MM.1S (cell line): ENCODE results near the gene GHRL.

Source experiments
- DNase-seq: peaks from one replicate; pipeline ENCODE4 v3.0.0-alpha.2; 2015
- H2AFZ ChIP-seq: fragments of 300-600 bp; sonication (generic); 2 replicates; pipeline ENCODE4 v1.6.0; 2016; ENCODE audit warnings: antibody characterized with exemption, low read length
- H3F3A ChIP-seq: fragments of 300-600 bp; sonication (generic); 2 replicates; pipeline ENCODE4 v1.6.1; 2016; ENCODE audit warnings: mild to moderate bottlenecking, antibody characterized with exemption, low read length, moderate library complexity, mixed read lengths; ENCODE audit not compliant: insufficient read depth
- H3K27ac ChIP-seq: fragments of 300-600 bp; sonication (generic); 2 replicates; pipeline ENCODE4 v1.5.1; 2016; ENCODE audit warnings: mild to moderate bottlenecking, low read length
- H3K27me3 ChIP-seq: fragments of 300-600 bp; sonication (generic); replicated peaks from 2 replicates; pipeline ENCODE4 v1.6.0; 2016; ENCODE audit warnings: low read length; ENCODE audit not compliant: insufficient read depth
- H3K36me3 ChIP-seq: fragments of 300-600 bp; sonication (generic); replicated peaks from 2 replicates; pipeline ENCODE4 v1.6.1; 2016; ENCODE audit warnings: mild to moderate bottlenecking, low read length, mixed read lengths; ENCODE audit not compliant: insufficient read depth
- H3K4me1 ChIP-seq: fragments of 300-600 bp; sonication (generic); 2 replicates; pipeline ENCODE4 v1.6.1; 2016; ENCODE audit warnings: low read length, mixed read lengths
- H3K4me2 ChIP-seq: fragments of 300-600 bp; sonication (generic); 2 replicates; pipeline ENCODE4 v1.6.0; 2016; ENCODE audit warnings: low read depth, low read length
- H3K4me3 ChIP-seq: fragments of 300-600 bp; sonication (generic); 2 replicates; pipeline ENCODE4 v1.5.1; 2016; ENCODE audit warnings: low read length, mixed read lengths
- H3K79me2 ChIP-seq: fragments of 300-600 bp; sonication (generic); 2 replicates; pipeline ENCODE4 v1.6.1; 2016; ENCODE audit warnings: mixed run types, low read length, mixed read lengths
- H3K9ac ChIP-seq: fragments of 300-600 bp; sonication (generic); 2 replicates; pipeline ENCODE4 v1.6.1; 2016; ENCODE audit warnings: low read length, mixed read lengths
- H3K9me2 ChIP-seq: fragments of 300-600 bp; sonication (generic); replicated peaks from 2 replicates; pipeline ENCODE4 v1.6.1; 2016; ENCODE audit warnings: mild to moderate bottlenecking, low read length, mixed read lengths; ENCODE audit not compliant: insufficient read depth
- H3K9me3 ChIP-seq: fragments of 300-600 bp; sonication (generic); replicated peaks from 2 replicates; pipeline ENCODE4 v1.6.1; 2016; ENCODE audit warnings: mild to moderate bottlenecking, low read length, mixed read lengths; ENCODE audit not compliant: insufficient read depth
- H4K20me1 ChIP-seq: fragments of 300-600 bp; sonication (generic); 2 replicates; pipeline ENCODE4 v1.6.1; 2016; ENCODE audit warnings: mild to moderate bottlenecking, low read length, moderate library complexity, mixed read lengths; ENCODE audit not compliant: insufficient read depth
- EZH2 ChIP-seq: fragments of 300-600 bp; sonication (generic); optimal IDR thresholded peaks from 2 replicates; pipeline ENCODE3; 2017; ENCODE audit warnings: low read depth, mild to moderate bottlenecking, antibody characterized with exemption, low read length, mixed read lengths
- EZH2phosphoT487 ChIP-seq: fragments of 300-600 bp; sonication (generic); IDR thresholded peaks from 2 replicates; pipeline ENCODE4 v1.6.1; 2018; ENCODE audit warnings: antibody characterized with exemption, low read length
- TF ChIP-seq, protein P1 (sequence below): fragments of 300-600 bp; sonication (generic); IDR thresholded peaks from 2 replicates; pipeline ENCODE4 v1.5.1; 2016; ENCODE audit warnings: antibody characterized with exemption, low read length, mixed read lengths

GHRL gene

DNA sequence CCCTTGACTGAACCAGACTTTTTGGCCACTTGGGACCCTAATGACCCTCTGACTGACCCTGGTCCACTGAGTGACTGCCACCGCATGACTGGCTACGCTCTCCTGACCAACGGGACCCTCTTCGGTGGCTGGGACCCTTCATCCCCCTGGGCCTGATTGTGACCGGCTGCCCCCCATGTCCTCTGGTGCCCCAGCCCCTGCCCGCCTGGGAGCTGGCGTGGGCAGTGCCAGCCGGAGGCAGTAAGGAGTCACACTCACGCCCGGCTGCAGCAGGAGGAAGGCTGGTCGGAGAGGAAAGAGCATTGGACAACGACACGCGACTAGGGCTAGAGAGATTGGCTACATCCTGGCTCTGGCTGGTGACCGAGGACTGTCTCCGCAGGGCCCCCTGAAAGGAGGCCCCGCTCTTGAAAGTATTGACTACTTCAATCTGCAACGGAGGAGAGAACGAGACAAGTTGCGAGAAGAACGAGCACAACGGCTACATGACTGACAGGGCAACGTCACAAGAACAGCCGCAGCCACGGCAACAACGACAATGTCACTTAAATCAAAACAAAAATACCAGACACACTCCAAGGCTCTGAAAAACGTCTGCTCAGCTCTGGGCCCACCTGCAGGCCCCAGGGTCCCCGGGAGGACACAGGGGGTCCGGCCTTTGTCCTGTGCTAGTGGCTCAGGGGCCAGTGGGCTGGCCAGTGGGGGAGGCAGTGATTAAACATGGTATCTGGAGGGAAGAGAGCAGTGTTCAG, 43.3 kb upstream of the GHRL start:
- Histone ChIP-seq H3K4me2 (no peak overlapping the region), H3K4me3 (no peak overlapping the region), H3K9me2 (no peaks in the 10 kb centered on the region), H3K9me3 (no peaks in the 10 kb centered on the region), H3F3A (no peaks in the 10 kb centered on the region), H2AFZ (no peak overlapping the region), H3K79me2 (no peaks in the 10 kb centered on the region), H3K27ac (no peak overlapping the region), H3K36me3 (no peaks in the 10 kb centered on the region), H4K20me1 (no peaks in the 10 kb centered on the region), H3K9ac (no peak overlapping the region), H3K27me3 (peaks cover 23% of the 10 kb centered on the region), H3K4me1 (no peaks in the 10 kb centered on the region; the same call in 1 of the 2 replicates)
- TF ChIP-seq, protein P1, sequence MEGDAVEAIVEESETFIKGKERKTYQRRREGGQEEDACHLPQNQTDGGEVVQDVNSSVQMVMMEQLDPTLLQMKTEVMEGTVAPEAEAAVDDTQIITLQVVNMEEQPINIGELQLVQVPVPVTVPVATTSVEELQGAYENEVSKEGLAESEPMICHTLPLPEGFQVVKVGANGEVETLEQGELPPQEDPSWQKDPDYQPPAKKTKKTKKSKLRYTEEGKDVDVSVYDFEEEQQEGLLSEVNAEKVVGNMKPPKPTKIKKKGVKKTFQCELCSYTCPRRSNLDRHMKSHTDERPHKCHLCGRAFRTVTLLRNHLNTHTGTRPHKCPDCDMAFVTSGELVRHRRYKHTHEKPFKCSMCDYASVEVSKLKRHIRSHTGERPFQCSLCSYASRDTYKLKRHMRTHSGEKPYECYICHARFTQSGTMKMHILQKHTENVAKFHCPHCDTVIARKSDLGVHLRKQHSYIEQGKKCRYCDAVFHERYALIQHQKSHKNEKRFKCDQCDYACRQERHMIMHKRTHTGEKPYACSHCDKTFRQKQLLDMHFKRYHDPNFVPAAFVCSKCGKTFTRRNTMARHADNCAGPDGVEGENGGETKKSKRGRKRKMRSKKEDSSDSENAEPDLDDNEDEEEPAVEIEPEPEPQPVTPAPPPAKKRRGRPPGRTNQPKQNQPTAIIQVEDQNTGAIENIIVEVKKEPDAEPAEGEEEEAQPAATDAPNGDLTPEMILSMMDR = no peak
- TF ChIP-seq EZH2 (no peak), EZH2phosphoT487 (no peak)
- no peak for DNase-seq

DNA sequence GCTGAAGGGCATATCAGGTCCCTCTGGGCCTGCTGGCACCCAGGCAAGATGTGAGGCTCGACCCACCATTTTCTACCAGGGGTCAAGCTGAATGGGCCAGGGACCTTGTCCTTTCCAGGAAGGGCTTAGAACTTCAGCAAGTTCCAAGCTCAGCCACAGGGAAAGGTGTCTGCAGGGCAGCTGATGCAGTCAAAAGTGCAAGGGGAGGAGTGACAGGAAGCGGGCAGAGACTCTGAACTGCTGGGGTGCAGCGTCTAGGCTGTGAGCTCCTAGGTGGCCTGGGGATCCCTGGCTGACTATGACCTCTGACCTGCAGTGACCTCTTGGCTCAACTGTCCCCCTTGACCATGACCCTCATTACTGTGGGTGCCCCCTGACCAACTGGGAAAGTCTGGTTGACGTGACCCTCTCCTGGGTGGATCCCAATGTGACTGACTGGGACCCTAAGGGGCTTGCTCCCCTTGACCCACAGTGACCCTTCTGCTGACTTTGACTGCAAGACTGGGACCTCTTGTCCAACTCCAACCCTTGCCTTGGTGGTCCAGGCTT, 42.5 kb upstream of the GHRL start:
- Histone ChIP-seq H3K4me3 (no peak overlapping the region), H3K27ac (no peak overlapping the region), H4K20me1 (no peaks in the 10 kb centered on the region), H3K4me2 (no peak overlapping the region), H3K4me1 (no peaks in the 10 kb centered on the region; the same call in 1 of the 2 replicates), H3F3A (no peaks in the 10 kb centered on the region), H3K9ac (no peak overlapping the region), H3K79me2 (no peaks in the 10 kb centered on the region), H3K27me3 (peaks cover 25% of the 10 kb centered on the region), H3K9me2 (no peaks in the 10 kb centered on the region), H3K36me3 (no peaks in the 10 kb centered on the region), H2AFZ (no peak overlapping the region), H3K9me3 (no peaks in the 10 kb centered on the region)
- no peak for TF ChIP-seq EZH2phosphoT487
- TF ChIP-seq, protein P1 = no peak
- no peak for TF ChIP-seq EZH2
- no peak for DNase-seq

DNA sequence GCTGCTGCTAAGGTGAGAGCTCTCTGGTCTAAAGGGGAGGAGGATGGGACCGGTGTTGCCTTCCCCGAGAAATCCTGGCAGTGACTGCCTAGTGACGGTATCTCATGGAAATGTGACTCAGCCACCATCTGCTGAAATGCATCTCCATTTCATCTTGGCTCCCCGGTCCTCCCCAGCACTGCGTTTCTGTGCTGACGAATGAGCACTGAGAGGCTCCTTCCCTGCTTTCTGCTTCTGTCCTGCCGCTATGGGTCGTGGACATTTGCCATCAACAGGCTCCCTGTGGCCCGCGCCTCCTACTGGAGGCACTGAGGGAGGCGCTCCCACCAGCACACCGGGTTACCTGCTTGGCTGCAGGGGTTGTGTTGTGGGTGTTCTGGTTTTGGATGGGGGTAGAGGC, 41.7 kb upstream of the GHRL start:
- no peak for DNase-seq
- H3K9me3 ChIP-seq = no peaks in the 10 kb centered on the region
- no peak for TF ChIP-seq EZH2
- TF ChIP-seq EZH2phosphoT487 = no peak
- TF ChIP-seq, protein P1 = no peak
- H3K27ac ChIP-seq = no peak overlapping the region
- no peak overlapping the region for H3K9ac ChIP-seq
- H3K79me2 ChIP-seq = no peaks in the 10 kb centered on the region
- no peaks in the 10 kb centered on the region; the same call in 1 of the 2 replicates for H3K4me1 ChIP-seq
- peaks cover 29% of the 10 kb centered on the region for H3K27me3 ChIP-seq
- no peak overlapping the region for H3K4me2 ChIP-seq
- no peak overlapping the region for H2AFZ ChIP-seq
- no peaks in the 10 kb centered on the region for H3K36me3 ChIP-seq
- no peaks in the 10 kb centered on the region for H3K9me2 ChIP-seq
- no peaks in the 10 kb centered on the region for H3F3A ChIP-seq
- no peak overlapping the region for H3K4me3 ChIP-seq
- no peaks in the 10 kb centered on the region for H4K20me1 ChIP-seq
